Lower lobe of right lung (tissue), 2 donors: ENCODE data around the gene PFKFB3. TPM values are rescaled to one million over a fixed set of nuclear protein-coding genes. Genes with fewer than 3 reads are reported as not detected.

Experiments
- ATAC-seq, 2 donors: fragments of 200-7000 bp; cut with Tn5 transposase; one replicate each; pipeline ENCODE4 v1.9.1; 2020 to 2022; ENCODE audit warnings: mild to moderate bottlenecking in 2 of 2, moderate library complexity in 2 of 2
- DNase-seq: peaks from one replicate; pipeline ENCODE4 v3.0.0-alpha.2; 2020
- H3K27ac ChIP-seq: fragments of 200-600 bp; one replicate; pipeline ENCODE4 v1.8.0; 2022
- H3K27me3 ChIP-seq: fragments of 200-600 bp; one replicate; pipeline ENCODE4 v1.8.0; 2022; ENCODE audit warnings: low read depth
- H3K36me3 ChIP-seq: fragments of 200-600 bp; one replicate; pipeline ENCODE4 v1.8.0; 2022; ENCODE audit warnings: mild to moderate bottlenecking
- H3K4me1 ChIP-seq: fragments of 200-600 bp; one replicate; pipeline ENCODE4 v1.8.0; 2022
- H3K4me3 ChIP-seq: fragments of 200-600 bp; one replicate; pipeline ENCODE4 v1.8.0; 2022; ENCODE audit warnings: mild to moderate bottlenecking
- H3K9me3 ChIP-seq: fragments of 200-600 bp; one replicate; pipeline ENCODE4 v1.8.0; 2022
- intact Hi-C: fragments of 100-400 bp; cut with DNase I; formaldehyde crosslinking; loops from one replicate; pipeline ENCODE4 v1.11.0; 2022
- total RNA-seq: library from RNA; stranded (reverse); fragmentation: NEBNext Ultra II Directional; extraction: Animal tissue kit (Norgen Biotek cat#: 25700); gene quantifications from one replicate; pipeline ENCODE4 v1.2.1, GENCODE V29; 2021
- TF ChIP-seq, protein P1 (sequence below): fragments of 200-600 bp; IDR thresholded peaks from one replicate; pipeline ENCODE4 v1.8.0; 2022; ENCODE audit warnings: antibody characterized with exemption, mild to moderate bottlenecking
- donor health status: DM: no; HTN: yes; CAD: no; lungs with severe emphysema.

PFKFB3 gene
- total RNA-seq, 1 donor from 2014 or later = 78.5 TPM

DNA sequence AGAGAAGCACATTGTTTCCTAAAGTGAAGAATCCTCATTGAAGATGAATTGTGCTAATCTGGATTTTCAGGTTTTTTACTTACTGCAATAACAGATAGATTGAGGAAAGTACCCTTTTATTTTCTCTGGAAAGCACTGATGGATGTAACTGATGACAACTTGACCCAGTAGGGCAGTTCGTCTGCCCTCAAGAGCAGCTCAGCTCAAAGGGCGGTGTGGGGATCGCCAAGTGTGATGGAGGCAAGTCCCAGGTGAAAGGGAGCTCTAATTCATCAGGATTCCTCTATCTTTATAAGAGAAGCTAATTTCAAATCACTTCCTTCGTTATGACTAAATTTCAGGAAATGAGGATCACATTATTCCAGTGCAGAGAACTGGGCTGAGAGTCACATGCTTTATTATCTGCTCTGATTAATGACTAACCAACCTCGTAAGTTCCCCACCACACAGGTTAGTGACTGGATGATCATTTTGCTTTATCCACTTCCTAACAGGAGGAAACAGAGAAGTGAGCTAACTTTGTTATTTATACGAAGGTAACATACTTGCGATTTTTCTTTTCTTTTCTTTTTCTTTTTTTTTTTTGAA is 98.8 kb downstream of the PFKFB3 start:
- Histone ChIP-seq H3K27ac (no peak overlapping the region), H3K27me3 (no peaks in the 10 kb centered on the region), H3K4me3 (no peak overlapping the region), H3K36me3 (no peaks in the 10 kb centered on the region), H3K4me1 (peaks cover 36% of the 10 kb centered on the region), H3K9me3 (no peaks in the 10 kb centered on the region)
- TF ChIP-seq, protein P1, sequence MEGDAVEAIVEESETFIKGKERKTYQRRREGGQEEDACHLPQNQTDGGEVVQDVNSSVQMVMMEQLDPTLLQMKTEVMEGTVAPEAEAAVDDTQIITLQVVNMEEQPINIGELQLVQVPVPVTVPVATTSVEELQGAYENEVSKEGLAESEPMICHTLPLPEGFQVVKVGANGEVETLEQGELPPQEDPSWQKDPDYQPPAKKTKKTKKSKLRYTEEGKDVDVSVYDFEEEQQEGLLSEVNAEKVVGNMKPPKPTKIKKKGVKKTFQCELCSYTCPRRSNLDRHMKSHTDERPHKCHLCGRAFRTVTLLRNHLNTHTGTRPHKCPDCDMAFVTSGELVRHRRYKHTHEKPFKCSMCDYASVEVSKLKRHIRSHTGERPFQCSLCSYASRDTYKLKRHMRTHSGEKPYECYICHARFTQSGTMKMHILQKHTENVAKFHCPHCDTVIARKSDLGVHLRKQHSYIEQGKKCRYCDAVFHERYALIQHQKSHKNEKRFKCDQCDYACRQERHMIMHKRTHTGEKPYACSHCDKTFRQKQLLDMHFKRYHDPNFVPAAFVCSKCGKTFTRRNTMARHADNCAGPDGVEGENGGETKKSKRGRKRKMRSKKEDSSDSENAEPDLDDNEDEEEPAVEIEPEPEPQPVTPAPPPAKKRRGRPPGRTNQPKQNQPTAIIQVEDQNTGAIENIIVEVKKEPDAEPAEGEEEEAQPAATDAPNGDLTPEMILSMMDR = no peak
- intact Hi-C loops = no loop called here
- ATAC-seq (no peak), DNase-seq (no peak)

Other genes starting within 250 kb of the PFKFB3 start
- gene IL15RA, start 225.4 kb upstream of the PFKFB3 start, total RNA-seq = 28.5 TPM
- 2.9 TPM for gene IL2RA, start 140.6 kb upstream of the PFKFB3 start, total RNA-seq
- 90.8 TPM for gene RBM17, start 113.9 kb upstream of the PFKFB3 start, total RNA-seq